MM.1S (cell line): ENCODE data around the gene BZW2.

Experiments
- DNase-seq: peaks from one replicate; pipeline ENCODE4 v3.0.0-alpha.2; 2015
- H2AFZ ChIP-seq: fragments of 300-600 bp; sonication (generic); 2 replicates; pipeline ENCODE4 v1.6.0; 2016; ENCODE audit warnings: antibody characterized with exemption, low read length
- H3F3A ChIP-seq: fragments of 300-600 bp; sonication (generic); 2 replicates; pipeline ENCODE4 v1.6.1; 2016; ENCODE audit warnings: mild to moderate bottlenecking, antibody characterized with exemption, low read length, moderate library complexity, mixed read lengths; ENCODE audit not compliant: insufficient read depth
- H3K27ac ChIP-seq: fragments of 300-600 bp; sonication (generic); 2 replicates; pipeline ENCODE4 v1.5.1; 2016; ENCODE audit warnings: mild to moderate bottlenecking, low read length
- H3K27me3 ChIP-seq: fragments of 300-600 bp; sonication (generic); replicated peaks from 2 replicates; pipeline ENCODE4 v1.6.0; 2016; ENCODE audit warnings: low read length; ENCODE audit not compliant: insufficient read depth
- H3K36me3 ChIP-seq: fragments of 300-600 bp; sonication (generic); replicated peaks from 2 replicates; pipeline ENCODE4 v1.6.1; 2016; ENCODE audit warnings: mild to moderate bottlenecking, low read length, mixed read lengths; ENCODE audit not compliant: insufficient read depth
- H3K4me1 ChIP-seq: fragments of 300-600 bp; sonication (generic); 2 replicates; pipeline ENCODE4 v1.6.1; 2016; ENCODE audit warnings: low read length, mixed read lengths
- H3K4me2 ChIP-seq: fragments of 300-600 bp; sonication (generic); 2 replicates; pipeline ENCODE4 v1.6.0; 2016; ENCODE audit warnings: low read depth, low read length
- H3K4me3 ChIP-seq: fragments of 300-600 bp; sonication (generic); 2 replicates; pipeline ENCODE4 v1.5.1; 2016; ENCODE audit warnings: low read length, mixed read lengths
- H3K79me2 ChIP-seq: fragments of 300-600 bp; sonication (generic); 2 replicates; pipeline ENCODE4 v1.6.1; 2016; ENCODE audit warnings: mixed run types, low read length, mixed read lengths
- H3K9ac ChIP-seq: fragments of 300-600 bp; sonication (generic); 2 replicates; pipeline ENCODE4 v1.6.1; 2016; ENCODE audit warnings: low read length, mixed read lengths
- H3K9me2 ChIP-seq: fragments of 300-600 bp; sonication (generic); replicated peaks from 2 replicates; pipeline ENCODE4 v1.6.1; 2016; ENCODE audit warnings: mild to moderate bottlenecking, low read length, mixed read lengths; ENCODE audit not compliant: insufficient read depth
- H3K9me3 ChIP-seq: fragments of 300-600 bp; sonication (generic); replicated peaks from 2 replicates; pipeline ENCODE4 v1.6.1; 2016; ENCODE audit warnings: mild to moderate bottlenecking, low read length, mixed read lengths; ENCODE audit not compliant: insufficient read depth
- H4K20me1 ChIP-seq: fragments of 300-600 bp; sonication (generic); 2 replicates; pipeline ENCODE4 v1.6.1; 2016; ENCODE audit warnings: mild to moderate bottlenecking, low read length, moderate library complexity, mixed read lengths; ENCODE audit not compliant: insufficient read depth
- EZH2 ChIP-seq: fragments of 300-600 bp; sonication (generic); optimal IDR thresholded peaks from 2 replicates; pipeline ENCODE3; 2017; ENCODE audit warnings: low read depth, mild to moderate bottlenecking, antibody characterized with exemption, low read length, mixed read lengths
- EZH2phosphoT487 ChIP-seq: fragments of 300-600 bp; sonication (generic); IDR thresholded peaks from 2 replicates; pipeline ENCODE4 v1.6.1; 2018; ENCODE audit warnings: antibody characterized with exemption, low read length
- TF ChIP-seq, protein P1 (sequence below): fragments of 300-600 bp; sonication (generic); IDR thresholded peaks from 2 replicates; pipeline ENCODE4 v1.5.1; 2016; ENCODE audit warnings: antibody characterized with exemption, low read length, mixed read lengths

Gene BZW2

DNA sequence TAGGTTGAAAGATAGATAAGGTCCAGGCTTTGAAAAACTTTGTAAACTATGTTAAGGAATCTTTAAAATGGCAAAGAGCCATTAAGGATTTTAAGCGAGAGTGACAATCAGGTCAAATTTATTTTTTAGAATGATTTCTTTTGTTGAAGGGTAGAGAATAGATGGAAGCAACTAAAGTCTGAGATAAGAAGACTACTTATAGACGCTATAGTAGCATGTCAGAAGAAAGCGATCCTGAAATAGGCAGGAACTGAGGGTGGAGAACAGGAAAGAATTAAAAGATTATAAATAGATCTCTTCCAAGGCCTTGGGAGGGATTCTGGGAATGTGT lies 94.6 kb downstream of the BZW2 start:
- H3K27me3 ChIP-seq: no peaks in the 10 kb centered on the region
- no peak for DNase-seq
- H4K20me1 ChIP-seq: no peaks in the 10 kb centered on the region
- H3K9ac ChIP-seq: no peak overlapping the region
- H3K4me2 ChIP-seq: no peak overlapping the region
- no peak overlapping the region for H3K4me3 ChIP-seq
- H3K9me2 ChIP-seq: no peaks in the 10 kb centered on the region
- H3K36me3 ChIP-seq: no peaks in the 10 kb centered on the region
- TF ChIP-seq EZH2phosphoT487: no peak
- no peak for TF ChIP-seq EZH2
- TF ChIP-seq, protein P1, sequence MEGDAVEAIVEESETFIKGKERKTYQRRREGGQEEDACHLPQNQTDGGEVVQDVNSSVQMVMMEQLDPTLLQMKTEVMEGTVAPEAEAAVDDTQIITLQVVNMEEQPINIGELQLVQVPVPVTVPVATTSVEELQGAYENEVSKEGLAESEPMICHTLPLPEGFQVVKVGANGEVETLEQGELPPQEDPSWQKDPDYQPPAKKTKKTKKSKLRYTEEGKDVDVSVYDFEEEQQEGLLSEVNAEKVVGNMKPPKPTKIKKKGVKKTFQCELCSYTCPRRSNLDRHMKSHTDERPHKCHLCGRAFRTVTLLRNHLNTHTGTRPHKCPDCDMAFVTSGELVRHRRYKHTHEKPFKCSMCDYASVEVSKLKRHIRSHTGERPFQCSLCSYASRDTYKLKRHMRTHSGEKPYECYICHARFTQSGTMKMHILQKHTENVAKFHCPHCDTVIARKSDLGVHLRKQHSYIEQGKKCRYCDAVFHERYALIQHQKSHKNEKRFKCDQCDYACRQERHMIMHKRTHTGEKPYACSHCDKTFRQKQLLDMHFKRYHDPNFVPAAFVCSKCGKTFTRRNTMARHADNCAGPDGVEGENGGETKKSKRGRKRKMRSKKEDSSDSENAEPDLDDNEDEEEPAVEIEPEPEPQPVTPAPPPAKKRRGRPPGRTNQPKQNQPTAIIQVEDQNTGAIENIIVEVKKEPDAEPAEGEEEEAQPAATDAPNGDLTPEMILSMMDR: no peak
- H2AFZ ChIP-seq: no peak overlapping the region
- H3K4me1 ChIP-seq: no peaks in the 10 kb centered on the region
- no peaks in the 10 kb centered on the region for H3K9me3 ChIP-seq
- no peaks in the 10 kb centered on the region for H3F3A ChIP-seq
- H3K79me2 ChIP-seq: no peaks in the 10 kb centered on the region
- H3K27ac ChIP-seq: no peak overlapping the region

DNA sequence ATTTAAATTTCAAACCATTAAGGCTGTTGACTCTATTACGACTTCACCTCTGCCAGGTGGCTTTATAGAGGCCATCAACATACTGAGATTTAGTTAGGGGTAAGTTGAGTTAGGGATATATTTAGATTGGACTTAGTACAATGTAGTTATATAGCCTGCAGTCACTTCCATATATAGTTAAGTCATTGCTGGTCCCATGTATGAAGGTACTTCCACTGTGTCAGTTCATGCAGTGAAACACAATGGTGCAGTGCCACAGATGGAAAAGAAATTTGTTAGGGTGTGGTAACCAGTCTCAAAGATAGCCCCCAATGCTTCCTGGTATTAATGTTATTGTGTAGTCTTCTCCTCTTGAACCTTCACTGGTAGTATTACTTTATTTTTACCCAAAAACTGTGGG lies 95.0 kb downstream of the BZW2 start:
- no peaks in the 10 kb centered on the region for H3K4me1 ChIP-seq
- no peaks in the 10 kb centered on the region for H3K79me2 ChIP-seq
- DNase-seq: no peak
- H3K27ac ChIP-seq: no peak overlapping the region
- H3K9me3 ChIP-seq: no peaks in the 10 kb centered on the region
- H3K4me3 ChIP-seq: no peak overlapping the region
- H3K4me2 ChIP-seq: no peak overlapping the region
- H2AFZ ChIP-seq: no peak overlapping the region
- no peaks in the 10 kb centered on the region for H3K27me3 ChIP-seq
- H3K9me2 ChIP-seq: no peaks in the 10 kb centered on the region
- H3F3A ChIP-seq: no peaks in the 10 kb centered on the region
- TF ChIP-seq, protein P1: no peak
- TF ChIP-seq EZH2 (no peak), EZH2phosphoT487 (no peak)
- H3K9ac ChIP-seq: no peak overlapping the region
- H4K20me1 ChIP-seq: no peaks in the 10 kb centered on the region
- no peaks in the 10 kb centered on the region for H3K36me3 ChIP-seq

DNA sequence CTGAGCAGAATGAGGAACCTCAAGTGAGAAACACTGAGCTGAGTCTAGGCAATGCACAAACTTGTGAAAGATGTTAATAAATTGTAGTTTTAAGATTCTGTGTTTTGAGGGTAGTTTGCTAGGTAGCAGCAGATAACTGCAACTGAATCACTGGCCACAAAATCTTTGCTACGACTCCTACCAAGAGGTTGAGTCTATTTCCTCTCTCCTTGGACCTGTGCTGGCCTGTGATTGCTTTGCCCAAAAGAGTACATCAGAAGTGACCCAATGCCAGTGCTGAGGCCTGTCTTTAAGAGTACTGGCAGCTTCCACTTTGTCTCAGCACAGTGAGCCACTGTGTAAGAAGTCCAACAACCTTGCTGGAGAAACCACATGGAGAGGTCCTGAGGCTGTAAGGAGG lies 95.7 kb downstream of the BZW2 start:
- Histone ChIP-seq H3K36me3 (no peaks in the 10 kb centered on the region), H3K4me2 (no peak overlapping the region), H3F3A (no peaks in the 10 kb centered on the region), H2AFZ (no peak overlapping the region), H3K9me2 (no peaks in the 10 kb centered on the region), H3K79me2 (no peaks in the 10 kb centered on the region), H3K9ac (no peak overlapping the region), H3K4me3 (no peak overlapping the region), H3K9me3 (no peaks in the 10 kb centered on the region), H3K27ac (no peak overlapping the region), H3K27me3 (no peaks in the 10 kb centered on the region), H3K4me1 (no peaks in the 10 kb centered on the region), H4K20me1 (no peaks in the 10 kb centered on the region)
- DNase-seq: no peak
- TF ChIP-seq, protein P1: no peak
- TF ChIP-seq EZH2phosphoT487 (no peak), EZH2 (no peak)

DNA sequence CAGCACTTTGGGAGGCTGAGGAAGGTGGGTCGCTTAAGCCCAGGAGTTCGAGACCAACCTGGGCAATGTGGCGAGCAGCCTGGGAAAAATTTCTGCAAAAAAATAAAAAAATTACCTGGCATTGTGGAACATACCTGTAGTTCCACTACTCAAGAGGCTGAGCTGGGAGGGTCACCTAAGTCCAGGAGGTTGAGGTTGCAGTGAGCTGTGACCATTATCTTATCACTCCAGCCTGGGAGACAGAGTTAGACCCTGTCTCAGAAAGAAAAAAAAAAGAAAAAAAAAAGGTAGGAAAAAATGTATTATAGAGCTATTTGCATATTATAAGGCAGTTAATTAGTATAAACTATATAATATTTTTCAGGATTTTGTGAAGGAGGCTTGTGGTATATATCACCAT lies 96.6 kb downstream of the BZW2 start:
- DNase-seq: no peak
- TF ChIP-seq, protein P1: no peak
- no peak for TF ChIP-seq EZH2phosphoT487
- TF ChIP-seq EZH2: no peak
- Histone ChIP-seq H3K4me1 (no peaks in the 10 kb centered on the region), H3K36me3 (no peaks in the 10 kb centered on the region), H4K20me1 (no peaks in the 10 kb centered on the region), H3K27me3 (no peaks in the 10 kb centered on the region), H3K4me3 (no peak overlapping the region), H3K27ac (no peak overlapping the region), H3K79me2 (no peaks in the 10 kb centered on the region), H3F3A (no peaks in the 10 kb centered on the region), H3K9ac (no peak overlapping the region), H3K9me3 (no peaks in the 10 kb centered on the region), H3K9me2 (no peaks in the 10 kb centered on the region), H2AFZ (no peak overlapping the region), H3K4me2 (no peak overlapping the region)
